Frontal cortex (tissue), 4 donors: ENCODE measurements around the gene CATSPERZ. TPM values are rescaled to one million over a fixed set of nuclear protein-coding genes. Genes with fewer than 3 reads are reported as not detected.
A peak's percentile ranks its signal among the peaks of the same experiment; 100 is the strongest.

Experiments
- DNase-seq, 2 donors: peaks; one replicate each; pipeline ENCODE4 v3.0.0; 2012; ENCODE audit warnings: low spot score in 2 of 2
- FAIRE-seq: peaks from 2 replicates; lab custom pipeline; 2012; peaks lifted over from hg19 to GRCh38; lab: Jason Lieb, UNC
- total RNA-seq: library from RNA; depleted of rRNA; stranded (reverse); fragments of >200 nt; gene quantifications from one replicate; pipeline ENCODE4 v1.2.3, GENCODE V29; 2014
- donor health status: control.
- donor health status: control.
- donor health status: control.

The CATSPERZ gene
- total RNA-seq, 1 donor from 2014 or later, result 0.82 TPM

GRCh38 chr11:64337538-64338249 lies 37.5 kb downstream of the CATSPERZ start:
- DNase-seq (no peak), FAIRE-seq (no peak)

- no peak for FAIRE-seq
- DNase-seq, result no peak
Measured at GRCh38 chr11:64338716-64339115, 38.6 kb downstream of the CATSPERZ start.

GRCh38 chr11:64339286-64339685 lies 39.1 kb downstream of the CATSPERZ start:
- DNase-seq (no peak), FAIRE-seq (no peak)

- DNase-seq, result no peak
- no peak for FAIRE-seq
Measured at GRCh38 chr11:64339754-64340408, 39.7 kb downstream of the CATSPERZ start, which contains the start of gene CCDC88B. Gene CCDC88B (plus strand): TSS chr11:64340204. CDS start chr11:64340267, 63 bp downstream.

GRCh38 chr11:64340671-64341335 lies 40.6 kb downstream of the CATSPERZ start:
- DNase-seq, result no peak
- FAIRE-seq, result no peak

DNA sequence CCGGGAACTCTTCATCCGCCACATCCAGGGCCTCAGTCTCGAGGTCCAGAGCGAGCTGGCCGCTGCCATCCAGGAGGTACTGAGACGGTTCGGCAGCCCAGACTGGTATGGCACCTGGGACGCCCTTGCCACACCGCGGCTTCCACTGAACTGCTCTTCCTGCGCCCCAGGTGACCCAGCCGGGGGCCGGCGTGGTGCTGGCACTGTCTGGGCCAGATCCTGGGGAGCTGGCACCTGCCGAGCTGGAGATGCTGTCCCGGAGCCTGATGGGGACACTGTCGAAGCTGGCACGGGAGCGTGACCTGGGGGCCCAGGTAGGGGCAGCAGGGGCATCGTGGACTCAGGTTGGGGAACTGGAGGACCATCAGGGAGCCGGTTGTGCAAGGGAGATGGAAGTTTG lies 41.3 kb downstream of the CATSPERZ start:
- FAIRE-seq (no peak), DNase-seq (no peak)

GRCh38 chr11:64341851-64342791 lies 42.0 kb downstream of the CATSPERZ start:
- DNase-seq, result peak; percentile 76 to 87
- FAIRE-seq, result no peak

GRCh38 chr11:64342869-64343745 lies 42.9 kb downstream of the CATSPERZ start:
- no peak for DNase-seq
- no peak for FAIRE-seq

DNA sequence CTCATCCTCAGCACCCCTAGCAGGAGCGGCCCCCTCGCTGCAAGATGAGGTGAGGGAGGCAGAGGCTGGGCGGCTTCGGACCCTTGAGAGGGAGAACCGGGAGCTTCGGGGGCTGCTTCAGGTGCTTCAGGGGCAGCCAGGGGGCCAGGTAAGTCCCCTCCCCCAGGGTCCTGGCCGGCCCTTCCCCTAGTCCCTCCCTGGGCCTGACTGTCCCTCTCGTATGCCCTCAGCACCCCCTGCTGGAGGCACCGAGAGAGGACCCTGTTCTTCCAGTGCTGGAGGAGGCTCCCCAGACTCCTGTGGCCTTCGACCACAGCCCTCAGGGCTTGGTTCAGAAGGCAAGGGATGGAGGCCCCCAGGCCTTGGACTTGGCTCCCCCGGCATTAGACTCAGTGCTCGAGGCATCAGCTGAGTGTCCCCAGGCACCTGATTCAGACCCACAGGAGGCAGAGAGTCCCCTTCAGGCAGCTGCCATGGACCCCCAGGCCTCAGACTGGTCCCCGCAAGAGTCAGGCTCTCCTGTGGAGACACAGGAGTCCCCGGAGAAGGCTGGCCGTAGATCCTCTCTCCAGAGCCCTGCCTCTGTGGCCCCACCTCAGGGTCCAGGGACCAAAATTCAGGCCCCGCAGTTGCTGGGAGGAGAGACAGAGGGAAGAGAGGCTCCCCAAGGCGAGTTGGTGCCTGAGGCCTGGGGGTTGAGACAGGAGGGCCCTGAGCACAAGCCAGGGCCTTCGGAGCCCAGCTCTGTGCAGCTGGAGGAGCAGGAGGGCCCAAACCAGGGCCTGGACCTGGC lies 43.8 kb downstream of the CATSPERZ start:
- no peak for DNase-seq
- no peak for FAIRE-seq

GRCh38 chr11:64344787-64345186 lies 44.6 kb downstream of the CATSPERZ start:
- DNase-seq, result no peak
- no peak for FAIRE-seq

GRCh38 chr11:64347193-64347867 lies 47.2 kb downstream of the CATSPERZ start:
- DNase-seq, result no peak
- no peak for FAIRE-seq

GRCh38 chr11:64348383-64349024 lies 48.3 kb downstream of the CATSPERZ start:
- DNase-seq (peak in 1 of 2 donors; percentile 33), FAIRE-seq (no peak)

GRCh38 chr11:64349025-64349387 lies 48.8 kb downstream of the CATSPERZ start:
- FAIRE-seq (no peak), DNase-seq (no peak)

GRCh38 chr11:64349404-64349803 lies 49.2 kb downstream of the CATSPERZ start:
- FAIRE-seq, result no peak
- DNase-seq, result no peak

DNA sequence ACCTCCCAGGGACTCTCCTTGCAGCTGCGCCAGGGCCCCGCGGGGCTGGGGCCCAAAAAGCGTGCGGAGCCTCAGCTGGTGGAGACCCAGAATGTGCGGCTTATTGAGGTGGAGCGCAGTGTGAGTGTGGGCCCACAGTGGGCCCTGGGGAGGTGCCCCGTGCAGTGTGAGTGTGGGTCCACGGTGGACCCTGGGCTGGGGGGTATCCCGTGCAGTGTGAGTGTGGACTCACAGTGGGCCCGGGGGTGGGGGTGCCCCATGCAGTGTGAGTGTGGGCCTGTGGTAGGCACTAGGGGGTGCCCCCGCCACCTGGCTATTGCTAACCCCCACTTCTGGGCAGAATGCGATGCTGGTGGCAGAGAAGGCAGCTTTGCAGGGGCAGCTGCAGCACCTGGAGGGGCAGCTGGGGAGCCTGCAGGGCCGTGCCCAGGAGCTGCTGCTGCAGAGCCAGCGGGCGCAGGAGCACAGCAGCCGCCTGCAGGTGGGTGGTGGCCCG lies 51.0 kb downstream of the CATSPERZ start:
- FAIRE-seq, result no peak
- no peak for DNase-seq

DNA sequence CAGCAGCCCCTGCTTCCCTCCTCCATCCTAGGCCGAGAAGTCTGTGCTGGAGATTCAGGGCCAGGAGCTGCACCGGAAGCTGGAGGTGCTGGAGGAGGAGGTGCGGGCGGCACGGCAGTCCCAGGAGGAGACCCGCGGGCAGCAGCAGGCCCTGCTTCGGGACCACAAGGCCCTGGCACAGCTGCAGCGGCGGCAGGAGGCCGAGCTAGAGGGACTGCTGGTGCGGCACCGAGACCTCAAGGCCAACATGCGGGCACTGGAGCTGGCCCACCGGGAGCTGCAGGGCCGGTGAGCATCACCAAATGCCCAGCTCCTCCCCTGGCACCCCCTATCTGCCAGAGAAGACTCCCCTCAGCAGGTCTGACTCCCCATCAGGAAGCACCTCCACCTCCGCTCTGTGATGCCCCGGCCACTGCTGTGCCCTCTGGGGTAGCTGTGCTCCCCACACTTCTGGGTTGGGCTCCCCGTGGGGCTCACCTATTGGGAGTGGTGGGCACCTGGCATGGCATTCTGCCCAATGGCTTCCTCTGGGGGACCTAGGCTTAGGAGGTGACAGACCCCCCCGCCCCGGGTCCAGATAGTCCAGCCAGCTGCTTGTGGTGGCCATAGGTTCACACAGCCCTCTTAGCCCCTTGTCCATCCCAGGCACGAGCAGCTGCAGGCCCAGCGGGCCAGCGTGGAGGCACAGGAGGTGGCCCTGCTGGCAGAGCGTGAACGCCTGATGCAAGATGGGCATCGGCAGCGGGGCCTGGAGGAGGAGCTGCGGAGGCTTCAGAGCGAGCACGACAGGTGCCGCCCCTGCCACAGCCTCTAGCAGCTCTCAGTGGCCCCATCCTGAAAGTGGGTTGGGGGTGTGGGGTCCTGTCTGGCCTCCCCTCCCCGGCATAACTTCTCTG lies 52.2 kb downstream of the CATSPERZ start:
- no peak for FAIRE-seq
- no peak for DNase-seq
